ENCODE results near the gene SPATS2. TPM values are rescaled to one million over a fixed set of nuclear protein-coding genes. Genes with fewer than 3 reads are reported as not detected.

The SPATS2 gene
- total and polyA plus RNA-seq, 2 of the 4 experiments (the other 2 are of a cell fraction) = 50.6 to 63.3 TPM

DNA sequence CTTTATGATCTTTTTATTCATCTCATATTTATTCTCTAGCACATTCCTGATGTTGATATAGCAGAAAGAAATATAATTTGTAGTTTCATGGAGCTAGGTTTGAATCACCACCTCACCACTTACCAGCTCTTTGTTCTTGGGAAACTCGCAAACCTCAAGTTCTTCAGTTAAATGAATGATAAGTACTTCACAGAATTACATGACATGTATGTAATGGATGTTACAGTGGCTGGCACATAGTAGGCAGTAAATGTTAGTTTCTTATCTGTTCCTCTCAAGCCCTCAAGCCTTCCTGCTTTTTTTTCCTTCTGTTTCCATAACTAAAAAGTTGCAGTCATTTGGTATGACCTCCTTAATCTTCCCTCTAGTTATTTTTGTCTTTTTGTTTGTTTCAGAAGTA, 54.9 kb downstream of the SPATS2 start:
- no CpG with 5 or more reads among the region's 1 CpG for WGBS, 2 experiments (ENCODE audit: extremely low coverage in 2 of 2, insufficient read length in 1 of 2)
- no peak overlapping the region for H4K5ac ChIP-seq (ENCODE audit: low read depth, low read length)
- in situ Hi-C loops (cut with MboI; ENCODE audit: low sequenced_read_pairs) (no loop called here), intact Hi-C loops (cut with micrococcal nuclease) (no loop called here), dilution Hi-C loops (cut with HindIII; ENCODE audit: low sequenced_read_pairs, unreplicated experiment) (no loop called here)
- no peak overlapping the region for H3K4me2 ChIP-seq (ENCODE audit: low read depth, low read length)
- H2AK9ac ChIP-seq (replicated peaks; ENCODE audit: low read depth, low read length, poor library complexity) = no peak overlapping the region
- ChIA-PET POLR2A (ENCODE audit: unreplicated experiment) (no interaction called here), CTCF (no interaction called here)
- H2BK5ac ChIP-seq (ENCODE audit: low read depth, low read length, poor library complexity, severe bottlenecking) = no peak overlapping the region
- H4K20me1 ChIP-seq (ENCODE audit: insufficient read depth, low read length) = peaks cover 5% of the 10 kb centered on the region
- H3K4me1 ChIP-seq (ENCODE audit: control insufficient read depth, insufficient read depth, low read length) = no peaks in the 10 kb centered on the region
- peaks cover 36 to 51% of the 10 kb centered on the region in 2 experiments for H3K79me1 ChIP-seq (ENCODE audit: low read depth in 1 of 2, low read length in 2 of 2)
- no peaks in the 10 kb centered on the region for H3K9me3 ChIP-seq (ENCODE audit: control insufficient read depth, insufficient read depth, low read length)
- no peak for ATAC-seq (ENCODE audit: low read depth)
- H3K23ac ChIP-seq (ENCODE audit: low read depth, low read length) = no peak overlapping the region
- no peak overlapping the region for H3K4ac ChIP-seq (ENCODE audit: low read depth, low read length)
- H3K27me3 ChIP-seq (ENCODE audit: control insufficient read depth, insufficient read depth, low read length) = no peaks in the 10 kb centered on the region
- DNase-seq = no peak
- no TSS peak for BruUV-seq (replicated peaks)
- peaks cover 3% of the 10 kb centered on the region; the same call in 1 of the 2 replicates for H3K9me1 ChIP-seq (ENCODE audit: insufficient read depth, low read length)
- H3K18ac ChIP-seq (ENCODE audit: low read depth, low read length) = no peak overlapping the region
- H3K4me3 ChIP-seq (ENCODE audit: insufficient read depth, low read depth, low read length) = no peak overlapping the region
- no peak overlapping the region for H4K91ac ChIP-seq (ENCODE audit: insufficient read depth, low read depth, low read length)
- H3K27ac ChIP-seq (ENCODE audit: insufficient read depth, low read length) = no peak overlapping the region
- H3K9ac ChIP-seq (ENCODE audit: low read depth, low read length) = no peak overlapping the region
- no peak overlapping the region for H2BK120ac ChIP-seq (ENCODE audit: low read depth, low read length)
- H3K56ac ChIP-seq (ENCODE audit: extremely low read depth, insufficient read depth, low read length) = no peak overlapping the region
- H3K14ac ChIP-seq (replicated peaks; ENCODE audit: low read depth, low read length) = no peak overlapping the region
- H4K8ac ChIP-seq (ENCODE audit: low read depth in 2 of 2, low read length in 2 of 2) = no peak overlapping the region
- H2AK5ac ChIP-seq (ENCODE audit: low read depth, low read length) = no peak overlapping the region
- H2AFZ ChIP-seq (replicated peaks; ENCODE audit: low read length, poor library complexity) = no peak overlapping the region
- no peak overlapping the region for H2BK15ac ChIP-seq (ENCODE audit: low read depth, low read length)
- H3K36me3 ChIP-seq (ENCODE audit: control insufficient read depth, insufficient read depth, low read length) = peaks cover 3% of the 10 kb centered on the region
- no peak for TF ChIP-seq NFE2L2 (IDR thresholded peaks at IDR 0.05; ENCODE audit: low read depth, low read length)
- TF ChIP-seq RAD21 (IDR thresholded peaks at IDR 0.05; ENCODE audit: low read length) = no peak
- TF ChIP-seq CEBPB (IDR thresholded peaks at IDR 0.05; ENCODE audit: low read depth, low read length) = no peak
- no peak for TF ChIP-seq CHD1 (IDR thresholded peaks at IDR 0.05; ENCODE audit: low read depth, low read length)
- TF ChIP-seq RCOR1 (IDR thresholded peaks at IDR 0.05; ENCODE audit: insufficient replicate concordance, low read length) = no peak
- TF ChIP-seq BHLHE40 (IDR thresholded peaks at IDR 0.05; ENCODE audit: low read depth, low read length) = no peak
- TF ChIP-seq SMC3 (IDR thresholded peaks at IDR 0.05; ENCODE audit: low read depth, low read length) = no peak
- TF ChIP-seq MXI1 (IDR thresholded peaks at IDR 0.05; ENCODE audit: borderline replicate concordance, low read depth, low read length) = no peak
- no peak for TF ChIP-seq MAFK (IDR thresholded peaks at IDR 0.05; ENCODE audit: low read depth, low read length)
- H2BK20ac ChIP-seq (ENCODE audit: low read depth, low read length) = no peak overlapping the region

All from IMR-90 (cell line).